Adrenal gland (tissue), 5 donors: ENCODE results near the gene COMT.

Source experiments
- CTCF ChIP-seq, 6 experiments: fragments of 450-650 bp in 4 of 6; fragments of 200-600 bp in 2 of 6; sonication (generic) in 1 of 6; IDR thresholded peaks; 1 replicate in 5 of 6; 2 replicates in 1 of 6; pipeline versions ENCODE4 v1.5.1 to v1.8.0; 2016 to 2021; ENCODE audit warnings: antibody characterized with exemption in 6 of 6, mild to moderate bottlenecking in 2 of 6, moderate library complexity in 1 of 6
- POLR2A ChIP-seq, 2 donors: fragments of 450-650 bp; IDR thresholded peaks; one replicate each; pipeline ENCODE4 v1.6.1; 2017; ENCODE audit warnings: antibody characterized with exemption in 2 of 2, mild to moderate bottlenecking in 2 of 2, moderate library complexity in 1 of 2
- donor health status: DM: no; HTN: no; CAD: no.

GRCh38 chr22:20011123-20011992 is 69.8 kb downstream of the COMT start:
- TF ChIP-seq CTCF (IDR thresholded peaks at IDR 0.05) (no peak), POLR2A (IDR thresholded peaks at IDR 0.05) (no peak)
